ENCODE measurements around the gene TNFSF10.

- no peak for TF ChIP-seq CTCF (IDR thresholded peaks at IDR 0.05; ENCODE audit: low read depth, low read length)
- TF ChIP-seq EZH2phosphoT487 (IDR thresholded peaks at IDR 0.05; ENCODE audit: low read depth): no peak
Observed at GRCh38 chr3:172560586-172560985, 37.4 kb upstream of the TNFSF10 start.
